Skin of body (tissue), 2 donors: Measurements from ENCODE around the gene STYK1. TPM values are rescaled to one million over a fixed set of nuclear protein-coding genes. Genes with fewer than 3 reads are reported as not detected.
"Not testable (repeated sequence)": the region's sequence is repeated elsewhere in the genome, so short reads cannot be mapped to it uniquely, and the experiment has no call there.

ENCODE experiments used
- DNase-seq: peaks from one replicate; lab custom pipeline; 2025; lab: John Stamatoyannopoulos, UW
- total RNA-seq: library from RNA; depleted of rRNA; stranded (reverse); fragments of >200 nt; gene quantifications from one replicate; pipeline ENCODE4 v1.2.3, GENCODE V29; 2014

Gene STYK1
- total RNA-seq, 1 donor from 2014 or later, result 0.39 TPM

DNA sequence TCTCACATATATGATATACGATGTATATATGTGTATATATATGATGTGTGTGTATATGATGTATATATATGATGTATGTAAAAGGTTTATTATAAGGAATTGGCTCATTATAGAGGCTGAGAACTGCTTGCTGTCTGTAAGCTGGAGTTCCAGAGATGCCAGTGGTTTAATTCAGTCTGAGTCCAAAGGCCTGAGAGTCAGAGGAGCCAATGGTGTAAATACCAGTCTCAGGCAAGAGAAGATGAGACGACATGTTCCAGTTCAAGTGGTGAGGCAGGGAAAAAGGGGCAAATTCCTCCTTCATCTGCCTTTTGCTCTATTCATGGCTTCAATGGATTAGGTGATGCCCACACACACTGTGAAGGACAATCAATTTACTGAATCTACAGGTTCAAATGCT, 17.1 kb upstream of the STYK1 start:
- DNase-seq, result no peak

DNA sequence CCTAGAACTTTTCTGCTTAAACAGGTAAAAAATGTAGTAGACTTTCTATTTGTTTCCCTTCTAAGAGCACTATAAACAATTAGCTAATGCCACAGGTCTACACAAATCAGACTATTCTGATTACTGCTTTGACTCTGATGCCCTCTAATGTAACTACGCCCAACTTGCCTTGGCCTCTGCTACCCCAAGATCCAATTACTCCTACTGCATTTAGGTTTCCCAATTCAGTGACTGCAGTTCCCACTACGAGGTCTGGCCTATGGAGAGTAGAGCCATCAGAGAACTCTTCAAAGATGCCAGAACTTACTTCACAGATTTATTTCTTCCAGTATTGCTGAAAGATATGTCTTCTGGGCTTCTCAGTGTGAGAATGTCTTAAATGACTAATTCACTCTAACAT, 15.3 kb upstream of the STYK1 start:
- DNase-seq, result no peak

- no peak for DNase-seq
These were observed 14.2 kb upstream of the STYK1 start for GRCh38 chr12:10688042-10688441.

DNA sequence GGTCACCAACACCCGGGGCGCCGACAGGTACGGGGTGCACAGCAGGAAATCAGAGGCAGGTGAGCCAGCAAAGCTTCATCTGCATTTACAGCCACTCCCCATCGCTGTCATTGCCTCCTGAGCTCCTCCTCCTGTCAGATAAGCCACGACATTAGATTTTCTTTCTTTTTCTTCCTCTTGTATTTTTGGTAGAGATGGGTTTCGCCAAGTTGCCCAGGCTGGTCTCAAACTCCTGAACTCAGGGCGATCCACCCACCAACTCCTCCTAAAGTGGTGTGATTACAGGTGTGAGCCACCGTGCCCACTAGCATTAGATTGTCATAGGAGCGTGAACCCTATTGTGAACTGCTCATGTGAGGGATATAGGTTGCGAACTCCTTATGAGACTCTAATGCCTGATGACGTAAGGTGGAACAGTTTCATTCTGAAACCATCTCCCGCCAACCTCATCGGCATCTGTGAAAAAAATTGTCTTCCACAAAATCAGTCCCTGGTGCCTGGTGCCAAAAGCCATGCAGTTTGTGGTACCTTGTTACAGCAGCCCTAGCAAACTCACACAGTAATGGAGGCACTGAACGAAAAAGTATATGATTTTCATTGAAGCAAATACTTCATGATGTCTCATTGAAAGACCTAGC, 1.5 kb downstream of the STYK1 start:
- DNase-seq, result no peak

DNA sequence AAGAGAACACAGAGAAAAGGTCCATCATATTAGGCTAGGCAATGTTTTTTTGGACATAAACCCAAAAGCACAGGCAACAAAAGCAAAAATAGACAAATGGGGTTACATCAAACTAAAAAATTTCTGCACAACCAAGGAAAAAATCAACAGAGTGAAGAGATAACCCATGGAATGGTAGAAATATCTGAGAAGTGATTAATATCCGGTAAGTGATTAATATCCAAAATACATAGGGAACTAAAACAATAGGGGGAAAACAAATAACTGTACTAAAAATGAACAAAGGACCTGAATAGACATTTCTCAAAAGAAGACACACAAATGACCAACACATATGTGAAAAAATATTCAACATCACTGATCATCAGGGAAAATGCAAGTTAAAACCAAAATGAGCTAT, 4.3 kb downstream of the STYK1 start:
- DNase-seq, result no peak

GRCh38 chr12:10668526-10668925, 5.3 kb downstream of the STYK1 start:
- DNase-seq, result no peak

- no peak for DNase-seq
These were observed 6.3 kb downstream of the STYK1 start for GRCh38 chr12:10667581-10667980.

GRCh38 chr12:10664499-10664898, 9.4 kb downstream of the STYK1 start:
- DNase-seq, result no peak

GRCh38 chr12:10663869-10664268, 10.0 kb downstream of the STYK1 start:
- no peak for DNase-seq

DNA sequence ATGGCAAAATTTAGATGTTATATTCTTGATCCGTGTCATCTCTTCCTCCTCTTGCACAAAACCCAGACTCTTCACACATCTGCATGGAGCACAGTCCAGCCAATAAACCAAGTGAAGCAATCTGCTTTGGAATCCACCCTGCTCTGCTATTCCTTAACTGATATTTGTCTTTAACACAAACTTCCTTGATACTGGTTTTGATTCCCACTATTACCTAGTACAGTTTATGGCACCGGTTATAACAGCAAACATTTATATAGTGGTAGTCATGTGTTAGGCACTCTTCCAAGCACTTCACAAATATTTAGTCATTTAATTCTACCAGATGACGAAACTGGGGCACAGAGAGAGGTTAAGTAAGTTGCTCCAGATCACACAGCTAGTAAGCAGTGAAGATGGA, 12.5 kb downstream of the STYK1 start:
- DNase-seq, result no peak

DNA sequence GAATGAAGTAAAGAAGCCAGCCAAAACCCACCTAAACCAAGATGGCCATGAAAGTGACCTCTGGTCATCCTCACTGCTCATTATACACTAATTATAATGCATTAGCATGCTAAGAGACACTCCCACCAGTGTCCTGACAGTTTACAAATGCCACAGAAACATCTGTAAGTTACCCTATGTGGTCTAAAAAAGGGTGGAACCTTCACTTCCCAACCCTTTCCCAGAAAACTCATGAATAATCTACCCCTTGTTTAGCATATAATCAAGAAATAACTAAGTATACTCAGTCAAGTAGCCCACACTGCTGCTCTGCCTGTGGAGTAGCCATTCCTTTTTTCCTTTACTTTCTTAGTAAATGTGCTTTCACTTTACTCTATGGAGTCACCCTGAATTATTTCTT, 19.8 kb downstream of the STYK1 start:
- DNase-seq, result no peak

DNA sequence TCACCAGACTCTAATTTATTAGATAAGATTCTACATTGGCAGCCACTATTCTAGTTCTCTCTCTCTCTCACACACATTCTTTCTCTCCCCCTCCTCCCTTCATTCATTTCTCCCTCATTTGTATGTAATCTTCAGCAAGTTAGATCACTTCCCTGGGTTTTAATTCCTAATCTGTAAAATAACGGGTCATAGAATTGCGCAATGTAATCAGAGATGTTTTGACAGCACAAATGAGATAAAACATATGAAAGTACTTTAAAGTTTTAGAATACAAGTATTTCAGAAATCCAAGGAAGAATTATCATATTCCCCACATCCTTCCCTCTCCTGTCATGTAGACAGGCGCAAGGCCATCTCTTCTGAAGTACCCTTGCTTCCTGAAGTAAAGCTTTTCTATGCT, 21.7 kb downstream of the STYK1 start:
- DNase-seq, result no peak

- not testable (repeated sequence) for DNase-seq
These were observed 27.3 kb downstream of the STYK1 start for GRCh38 chr12:10646576-10646975.

- DNase-seq, result no peak
These were observed 27.9 kb downstream of the STYK1 start for GRCh38 chr12:10645910-10646309.

DNA sequence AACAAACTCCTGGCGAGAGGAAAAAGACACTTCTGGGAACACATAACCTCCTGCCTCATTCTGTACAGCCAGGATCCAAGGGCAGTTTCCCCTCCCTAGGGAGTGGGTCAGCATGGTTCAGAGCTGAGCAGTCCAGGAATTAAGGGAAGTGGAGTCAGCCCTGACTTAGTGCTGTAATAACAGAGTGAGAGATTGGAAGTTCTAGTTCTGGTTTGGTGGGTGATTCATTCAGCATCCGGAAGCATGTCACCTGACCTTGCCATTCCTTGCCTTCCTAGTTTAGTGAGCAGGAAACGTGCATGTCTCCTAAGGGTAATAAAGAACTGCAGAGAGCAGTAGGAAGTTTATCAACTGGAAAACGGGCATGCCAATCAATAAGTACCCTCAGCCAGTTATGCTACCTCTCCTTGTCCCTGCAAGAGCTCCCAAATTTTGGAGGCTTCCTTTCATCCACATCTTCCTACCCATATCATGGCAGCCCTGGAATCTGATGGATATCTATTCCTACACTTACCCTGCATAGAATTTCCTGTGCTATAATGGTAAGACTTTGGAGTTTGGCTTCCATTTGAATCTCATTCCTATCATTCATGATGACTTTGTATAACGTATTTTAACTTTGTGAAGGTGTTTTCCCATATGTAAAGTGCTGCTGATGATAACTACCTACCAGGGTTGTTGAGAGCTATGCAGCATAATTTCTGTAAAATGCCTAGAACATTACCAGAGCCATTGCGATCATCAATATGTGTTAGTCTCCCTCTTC, 31.9 kb downstream of the STYK1 start:
- DNase-seq, result no peak

- DNase-seq, result no peak
These were observed 35.1 kb downstream of the STYK1 start for GRCh38 chr12:10638728-10639127.

GRCh38 chr12:10636611-10637010, 37.2 kb downstream of the STYK1 start:
- no peak for DNase-seq

GRCh38 chr12:10636124-10636523, 37.7 kb downstream of the STYK1 start:
- no peak for DNase-seq

DNA sequence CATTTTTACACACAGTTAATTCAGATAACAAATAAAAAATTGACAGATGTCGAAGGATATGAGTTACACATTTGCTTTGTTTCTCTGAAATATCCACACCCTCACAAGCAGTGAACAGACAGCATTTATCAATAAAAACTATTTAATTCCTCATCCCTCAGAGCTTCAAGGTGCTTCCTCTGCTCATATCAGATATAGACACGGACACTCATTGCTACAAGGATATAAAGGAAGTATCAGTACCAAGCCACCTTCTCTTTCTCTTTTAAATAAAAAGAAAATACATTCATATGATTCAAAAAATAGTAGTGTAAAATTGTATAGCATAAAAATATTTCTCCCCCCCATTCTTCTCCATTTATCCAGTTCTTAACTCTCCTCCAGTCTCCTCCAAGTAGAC, 38.5 kb downstream of the STYK1 start:
- DNase-seq, result no peak

DNA sequence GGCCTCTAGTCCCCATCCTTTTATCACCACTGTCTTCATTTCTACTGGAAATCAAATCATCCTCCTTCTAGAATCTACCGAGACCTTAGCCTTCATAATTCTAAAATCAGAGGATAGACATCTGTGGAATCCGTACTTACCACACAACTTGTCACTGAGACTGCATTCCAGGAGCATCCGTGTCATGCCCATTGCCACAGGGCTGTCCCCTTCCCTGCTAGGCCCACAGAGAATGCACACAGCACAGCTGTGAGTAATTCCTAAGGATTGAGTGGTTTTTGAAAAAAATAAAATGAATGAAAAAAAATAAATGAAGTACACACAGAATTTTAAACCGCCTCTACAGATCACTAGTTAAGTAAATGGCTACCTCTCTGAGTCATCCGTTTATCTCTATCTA, 39.4 kb downstream of the STYK1 start:
- no peak for DNase-seq

DNA sequence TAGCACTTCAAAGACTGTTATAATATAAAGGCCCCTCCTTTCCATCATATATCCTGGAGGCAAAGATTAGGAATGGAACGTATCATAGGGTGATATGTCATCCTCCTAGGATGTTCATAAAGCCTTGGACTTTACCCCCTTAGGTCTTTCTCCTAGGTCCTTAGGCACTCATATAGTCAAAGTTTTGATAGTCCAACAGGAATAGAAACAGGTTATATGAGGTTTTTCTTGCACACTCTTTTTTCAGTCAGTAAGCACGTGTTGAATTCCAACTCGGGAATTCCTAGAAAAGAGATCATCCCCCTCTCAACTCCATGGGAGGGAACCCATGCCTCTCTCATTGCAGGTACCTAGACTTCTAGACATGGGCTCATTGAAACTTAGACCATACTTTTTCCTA, 40.3 kb downstream of the STYK1 start:
- DNase-seq, result no peak

DNA sequence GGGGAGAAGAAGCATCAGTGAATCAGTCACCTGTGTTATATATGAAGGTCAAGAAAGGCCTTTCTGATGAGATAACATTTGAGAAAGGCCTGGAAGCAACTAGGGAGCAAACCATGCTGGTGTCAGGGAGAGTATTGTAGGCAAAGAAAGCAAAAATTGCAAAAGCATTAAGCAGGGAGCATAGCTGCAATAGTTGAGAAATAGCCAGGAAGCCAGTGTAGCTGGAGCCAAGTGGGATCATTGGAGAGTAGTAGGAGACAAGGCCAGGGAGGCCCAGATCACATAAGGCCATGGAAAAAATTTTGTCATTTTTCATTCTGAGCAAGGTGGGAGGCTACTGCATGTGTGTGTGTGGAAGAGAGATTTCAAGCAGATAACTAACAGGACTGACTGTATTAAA, 41.6 kb downstream of the STYK1 start:
- no peak for DNase-seq

DNA sequence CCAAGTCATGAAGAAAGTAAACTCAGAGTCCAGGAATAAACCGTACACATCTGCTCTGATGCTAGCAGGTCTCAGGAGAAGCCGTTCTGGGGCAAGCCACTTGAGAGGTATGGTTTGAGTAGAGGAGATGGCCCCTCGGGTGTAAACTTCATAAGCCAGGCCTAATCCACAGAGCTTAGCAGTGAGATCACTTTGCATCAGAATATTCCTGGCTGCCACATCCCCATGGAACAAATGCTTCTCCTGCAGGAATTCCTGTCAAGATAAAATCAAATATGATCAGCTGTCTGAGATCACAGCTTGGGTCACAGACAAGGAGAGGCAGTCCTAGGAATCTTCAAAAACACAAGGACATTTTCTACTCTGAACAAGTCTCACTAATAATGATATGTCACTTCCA, 49.2 kb downstream of the STYK1 start:
- no peak for DNase-seq
